NCI-H187 treated with DMSO at 0.1 percent for 48 hours (cell line): ENCODE results near the gene MAP3K19.
"Not testable (repeated sequence)": the region's sequence is repeated elsewhere in the genome, so short reads cannot be mapped to it uniquely, and the experiment has no call there.

Experiments used
- DNase-seq: peaks from one replicate; lab custom pipeline; 2025; lab: John Stamatoyannopoulos, UW

The MAP3K19 gene

GRCh38 chr2:135052042-135052876 is 5.0 kb upstream of the MAP3K19 start, which contains the start of gene RAB3GAP1:
Gene RAB3GAP1, plus strand, starts transcription at chr2:135052292. Its CDS starts 16 bp downstream, at chr2:135052308.
- no peak for DNase-seq

- no peak for DNase-seq
Observed at GRCh38 chr2:135050684-135051083, 3.4 kb upstream of the MAP3K19 start.

- no peak for DNase-seq
Observed at GRCh38 chr2:135050132-135050531, 2.9 kb upstream of the MAP3K19 start.

GRCh38 chr2:135048122-135048521 is 875 bp upstream of the MAP3K19 start:
- DNase-seq, result no peak

GRCh38 chr2:135043345-135043744 is 3.9 kb downstream of the MAP3K19 start:
- DNase-seq, result no peak

- no peak for DNase-seq
Observed at GRCh38 chr2:135037831-135038230, 9.4 kb downstream of the MAP3K19 start.

GRCh38 chr2:135033216-135033615 is 14.0 kb downstream of the MAP3K19 start:
- not testable (repeated sequence) for DNase-seq

- DNase-seq, result no peak
Observed at GRCh38 chr2:135030826-135031225, 16.4 kb downstream of the MAP3K19 start.

- no peak for DNase-seq
Observed at GRCh38 chr2:135029481-135030134, 17.6 kb downstream of the MAP3K19 start.

GRCh38 chr2:135023886-135024485 is 23.3 kb downstream of the MAP3K19 start:
- no peak for DNase-seq

- no peak for DNase-seq
Observed at GRCh38 chr2:135022952-135023880, 24.0 kb downstream of the MAP3K19 start.

GRCh38 chr2:135021618-135022017 is 25.6 kb downstream of the MAP3K19 start:
- DNase-seq, result no peak

GRCh38 chr2:135011633-135012032 is 35.6 kb downstream of the MAP3K19 start:
- DNase-seq, result no peak

- DNase-seq, result no peak
Observed at GRCh38 chr2:135010200-135010942, 36.9 kb downstream of the MAP3K19 start.

- no peak for DNase-seq
Observed at GRCh38 chr2:135009339-135009738, 37.9 kb downstream of the MAP3K19 start.

- no peak for DNase-seq
Observed at GRCh38 chr2:135005753-135006152, 41.5 kb downstream of the MAP3K19 start.

- peak; percentile 20 for DNase-seq
Observed at GRCh38 chr2:135004005-135004746, 43.1 kb downstream of the MAP3K19 start.

- DNase-seq, result no peak
Observed at GRCh38 chr2:135002836-135003235, 44.4 kb downstream of the MAP3K19 start.

- DNase-seq, result no peak
Observed at GRCh38 chr2:134999521-134999920, 47.7 kb downstream of the MAP3K19 start.

- no peak for DNase-seq
Observed at GRCh38 chr2:134988994-134989605, 58.1 kb downstream of the MAP3K19 start.
